ENCODE measurements around the gene SLC48A1. TPM values are rescaled to one million over a fixed set of nuclear protein-coding genes. Genes with fewer than 3 reads are reported as not detected.

SLC48A1 gene
- polyA plus RNA-seq, 1 of the 3 experiments (the other 2 are of a cell fraction), result 7.3 TPM

GRCh38 chr12:47757364-47757839, 15.6 kb upstream of the SLC48A1 start:
- Histone ChIP-seq H3K4me1 (ENCODE audit: control insufficient read depth in 1 of 2, insufficient read depth in 2 of 2, low read depth in 1 of 2, low read length in 1 of 2) (peaks cover 12 to 58% of the 10 kb centered on the region in 2 experiments; a peak in 3 of 4 replicates), H3K36me3 (replicated peaks in 1 of 2; ENCODE audit: control insufficient read depth in 1 of 2, insufficient read depth in 2 of 2, low read length in 1 of 2) (no peaks in the 10 kb centered on the region), H3K9ac (no peak overlapping the region), H3K9me2 (no peaks in the 10 kb centered on the region), H4K20me1 (ENCODE audit: insufficient read depth) (no peaks in the 10 kb centered on the region), H3K4me2 (no peak overlapping the region), H3F3A (replicated peaks; ENCODE audit: insufficient read depth) (no peaks in the 10 kb centered on the region), H2AFZ (ENCODE audit: low read depth) (no peak overlapping the region), H3K79me2 (ENCODE audit: insufficient read depth) (no peaks in the 10 kb centered on the region), H3K27ac (ENCODE audit: low read depth in 2 of 2, low read length in 1 of 2) (no peak overlapping the region), H3K9me3 (no peaks in the 10 kb centered on the region), H3K27me3 (ENCODE audit: insufficient read depth) (no peaks in the 10 kb centered on the region), H3K4me3 (ENCODE audit: low read depth in 2 of 2, low read length in 1 of 2) (no peak overlapping the region)
- no peak for TF ChIP-seq RCOR1 (IDR thresholded peaks at IDR 0.05; ENCODE audit: low read length)
- TF ChIP-seq MXI1 (IDR thresholded peaks at IDR 0.05; ENCODE audit: low read depth, low read length), result no peak
- no peak for TF ChIP-seq RFX5 (IDR thresholded peaks at IDR 0.05; ENCODE audit: low read length)
- TF ChIP-seq FOXM1 (IDR thresholded peaks at IDR 0.05; ENCODE audit: low read depth), result no peak
- no peak for TF ChIP-seq NFIC (IDR thresholded peaks at IDR 0.05; ENCODE audit: borderline replicate concordance)
- TF ChIP-seq FOXJ3 (CRISPR knock-in tag; IDR thresholded peaks at IDR 0.05), result no peak
- TF ChIP-seq PBX3 (IDR thresholded peaks at IDR 0.05), result no peak
- TF ChIP-seq IRF3 (IDR thresholded peaks at IDR 0.05; ENCODE audit: low read depth, low read length), result no peak
- TF ChIP-seq GATA2 (CRISPR knock-in tag; IDR thresholded peaks at IDR 0.05), result no peak
- TF ChIP-seq USF2 (IDR thresholded peaks at IDR 0.05; ENCODE audit: borderline replicate concordance, low read depth, low read length), result no peak
- no peak for TF ChIP-seq RAD21 (IDR thresholded peaks at IDR 0.05; ENCODE audit: low read length)
- TF ChIP-seq NRF1 (IDR thresholded peaks at IDR 0.05; ENCODE audit: low read depth, low read length), result no peak
- TF ChIP-seq, protein P1, sequence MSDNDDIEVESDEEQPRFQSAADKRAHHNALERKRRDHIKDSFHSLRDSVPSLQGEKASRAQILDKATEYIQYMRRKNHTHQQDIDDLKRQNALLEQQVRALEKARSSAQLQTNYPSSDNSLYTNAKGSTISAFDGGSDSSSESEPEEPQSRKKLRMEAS (IDR thresholded peaks at IDR 0.05; ENCODE audit: low read depth), result no peak
- no peak for TF ChIP-seq YY1 (IDR thresholded peaks at IDR 0.05; ENCODE audit: low read depth)
- no peak for TF ChIP-seq REST (IDR thresholded peaks at IDR 0.05; ENCODE audit: low read depth, low read length)
- no peak for TF ChIP-seq USF1 (IDR thresholded peaks at IDR 0.05; ENCODE audit: borderline replicate concordance, low read depth)
- TF ChIP-seq EZH2phosphoT487 (IDR thresholded peaks at IDR 0.05; ENCODE audit: borderline replicate concordance, low read depth), result no peak
- no peak for TF ChIP-seq ZBTB33 (IDR thresholded peaks at IDR 0.05; ENCODE audit: borderline replicate concordance, low read depth)
- TF ChIP-seq TEAD4 (IDR thresholded peaks at IDR 0.05; ENCODE audit: borderline replicate concordance, insufficient read depth), result no peak
- no peak for TF ChIP-seq SMC3 (IDR thresholded peaks at IDR 0.05; ENCODE audit: low read depth, low read length)
- 87% methylated on average over 7 of the region's 7 CpGs for WGBS (ENCODE audit: low lambda C conversion rate)
- no peak for DNase-seq
- ChIA-PET POLR2A (no interaction called here), CTCF (interaction anchor here (1.3 to 18.0 kb wide), 6 partner anchors 16 to 81 kb away, joined by 4 to 435 read pairs (median 30); partner anchors contain the start of gene SLC48A1)

Data from SK-N-SH (cell line).